Breast epithelium (tissue), 3 donors: ENCODE data around the gene SOX8.
"Not testable (repeated sequence)": the region's sequence is repeated elsewhere in the genome, so short reads cannot be mapped to it uniquely, and the experiment has no call there.

Experiments used
- CTCF ChIP-seq, 3 donors: fragments of 450-650 bp; IDR thresholded peaks; one replicate each; pipeline ENCODE4 v1.5.1; 2016 to 2017; ENCODE audit warnings: antibody characterized with exemption in 3 of 3, mild to moderate bottlenecking in 3 of 3, moderate library complexity in 3 of 3
- POLR2AphosphoS5 ChIP-seq, 3 donors: sonication (generic); formaldehyde crosslinking; IDR thresholded peaks; one replicate each; pipeline ENCODE4 v1.6.1; 2017; ENCODE audit warnings: antibody characterized with exemption in 3 of 3

- not testable (repeated sequence) for TF ChIP-seq CTCF, POLR2AphosphoS5 (IDR thresholded peaks at IDR 0.05)
Measured at GRCh38 chr16:947922-948303, 33.7 kb upstream of the SOX8 start.
